ENCODE data around the gene POT1. TPM values are rescaled to one million over a fixed set of nuclear protein-coding genes. Genes with fewer than 3 reads are reported as not detected.

POT1 gene
- total RNA-seq, 1 donor from 2014 or later: 19.4 TPM

GRCh38 chr7:124775422-124775821 lies 154.2 kb downstream of the POT1 start:
- H3K4me1 ChIP-seq: no peaks in the 10 kb centered on the region
- no peak for DNase-seq
- H3K9me3 ChIP-seq: no peaks in the 10 kb centered on the region
- no peak overlapping the region for H3K4me3 ChIP-seq
- no peak for TF ChIP-seq CTCF (IDR thresholded peaks at IDR 0.05)
- intact Hi-C loops (cut with DNase I): no loop called here
- ATAC-seq: no peak
- no peak overlapping the region for H3K27ac ChIP-seq
- no peaks in the 10 kb centered on the region for H3K27me3 ChIP-seq (ENCODE audit: low read depth)
- no peaks in the 10 kb centered on the region for H3K36me3 ChIP-seq

GRCh38 chr7:124773938-124774337 lies 155.7 kb downstream of the POT1 start:
- H3K27ac ChIP-seq: no peak overlapping the region
- H3K4me1 ChIP-seq: no peaks in the 10 kb centered on the region
- DNase-seq (no peak), ATAC-seq (no peak)
- H3K9me3 ChIP-seq: no peaks in the 10 kb centered on the region
- no peaks in the 10 kb centered on the region for H3K36me3 ChIP-seq
- TF ChIP-seq CTCF (IDR thresholded peaks at IDR 0.05): no peak
- no peaks in the 10 kb centered on the region for H3K27me3 ChIP-seq (ENCODE audit: low read depth)
- intact Hi-C loops (cut with DNase I): no loop called here
- no peak overlapping the region for H3K4me3 ChIP-seq

GRCh38 chr7:124773339-124773738 lies 156.3 kb downstream of the POT1 start:
- TF ChIP-seq CTCF (IDR thresholded peaks at IDR 0.05): no peak
- no peak overlapping the region for H3K27ac ChIP-seq
- H3K4me1 ChIP-seq: no peaks in the 10 kb centered on the region
- ATAC-seq (no peak), DNase-seq (no peak)
- peaks cover 4% of the 10 kb centered on the region for H3K27me3 ChIP-seq (ENCODE audit: low read depth)
- no peak overlapping the region for H3K4me3 ChIP-seq
- intact Hi-C loops (cut with DNase I): no loop called here
- no peaks in the 10 kb centered on the region for H3K9me3 ChIP-seq
- H3K36me3 ChIP-seq: no peaks in the 10 kb centered on the region

Other genes with a start within 250 kb of the POT1 start
- gene GPR37, start 164.0 kb downstream of the POT1 start, total RNA-seq: 0.59 TPM